HG02588 (cell line): ENCODE measurements around the gene PNPO.
"Not testable (repeated sequence)": the region's sequence is repeated elsewhere in the genome, so short reads cannot be mapped to it uniquely, and the experiment has no call there.

ENCODE experiments used
- ATAC-seq: cut with Tn5 transposase; IDR thresholded peaks from one replicate; pipeline ENCODE4 v1.9.1; 2021; ENCODE audit warnings: mild to moderate bottlenecking, moderate library complexity; ENCODE audit not compliant: unreplicated experiment

The PNPO gene

DNA sequence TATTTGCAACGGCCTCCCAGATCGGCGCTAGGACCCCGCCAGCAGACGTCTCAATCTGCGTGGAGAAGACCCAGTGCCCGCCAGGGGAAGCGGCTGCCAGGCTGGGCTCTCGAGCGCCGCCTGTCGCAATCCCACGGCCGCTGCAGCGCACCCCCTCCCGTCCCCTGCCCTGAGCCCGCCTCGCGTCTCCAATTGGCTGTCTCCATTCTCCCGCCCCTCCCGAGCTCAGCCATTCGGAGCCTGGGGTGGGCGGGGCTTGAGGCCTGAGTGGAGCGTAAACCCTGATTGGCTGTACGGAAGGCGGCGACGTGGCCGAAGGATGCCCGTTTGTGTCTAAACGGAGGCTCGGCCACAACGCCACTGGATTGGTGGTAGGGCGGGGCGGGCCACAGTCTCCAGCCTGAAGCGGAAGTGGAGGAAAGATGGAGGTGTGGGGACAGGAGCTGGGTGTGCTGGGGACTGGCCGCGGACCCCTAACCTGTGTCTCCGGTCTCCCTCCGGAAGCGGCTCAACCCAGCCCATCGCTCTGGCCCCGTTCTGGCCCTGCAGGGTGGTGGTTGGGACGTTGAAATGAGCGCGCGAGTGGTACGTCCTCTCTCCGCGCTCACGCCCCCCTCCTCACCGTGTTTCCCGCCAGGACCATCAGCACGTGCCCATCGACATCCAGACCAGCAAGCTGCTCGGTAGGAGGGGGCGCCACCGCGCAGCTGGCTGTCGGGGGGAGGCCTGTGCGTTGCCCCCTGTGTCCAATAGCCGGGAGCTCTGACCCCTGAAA is 29.5 kb downstream of the PNPO start, which contains the start of gene CDK5RAP3:
CDK5RAP3 (plus strand) TSS at position 389 of the 775 bp plus-strand sequence; CDS start at position 423, 34 bp downstream.
- peak; percentile 97 for ATAC-seq

DNA sequence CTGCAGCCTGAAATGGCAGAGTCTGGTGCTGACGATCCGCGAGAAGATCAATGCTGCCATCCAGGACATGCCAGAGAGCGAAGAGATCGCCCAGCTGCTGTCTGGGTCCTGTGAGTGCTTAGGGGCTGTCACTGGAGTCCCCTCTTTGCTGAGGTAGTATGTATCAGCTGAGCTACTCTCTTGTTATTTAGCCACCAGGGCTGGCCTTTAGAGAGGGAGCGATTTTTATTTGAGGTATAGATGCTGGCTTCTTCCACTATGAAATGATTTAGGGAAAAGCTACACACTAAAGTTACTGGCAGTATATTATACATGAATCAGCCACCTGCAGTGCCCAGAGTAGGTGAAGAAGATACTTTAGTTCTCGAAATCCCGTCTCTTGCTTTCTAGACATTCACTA is 32.2 kb downstream of the PNPO start:
- ATAC-seq = no peak

DNA sequence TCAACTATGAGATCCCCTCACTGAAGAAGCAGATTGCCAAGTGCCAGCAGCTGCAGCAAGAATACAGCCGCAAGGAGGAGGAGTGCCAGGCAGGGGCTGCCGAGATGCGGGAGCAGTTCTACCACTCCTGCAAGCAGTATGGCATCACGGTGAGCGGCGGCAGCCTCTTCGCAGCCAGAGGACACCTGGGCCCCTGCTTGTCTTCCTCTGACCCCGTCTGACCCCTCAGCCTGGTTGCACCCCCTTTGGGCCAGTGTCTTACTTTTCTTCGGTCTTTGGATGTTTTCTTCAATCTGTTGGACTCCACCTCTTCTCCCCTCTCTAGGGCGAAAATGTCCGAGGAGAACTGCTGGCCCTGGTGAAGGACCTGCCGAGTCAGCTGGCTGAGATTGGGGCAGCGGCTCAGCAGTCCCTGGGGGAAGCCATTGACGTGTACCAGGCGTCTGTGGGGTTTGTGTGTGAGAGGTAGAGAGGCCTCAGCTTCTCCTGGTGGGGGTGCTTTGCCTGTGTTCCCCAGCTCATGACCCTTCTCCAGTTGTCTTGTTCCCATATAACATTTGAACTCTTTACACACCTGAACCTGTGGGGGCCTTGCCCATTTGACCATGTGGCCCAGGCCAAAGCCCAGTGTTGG is 33.9 kb downstream of the PNPO start:
- no peak for ATAC-seq

- ATAC-seq = no peak
Measured at GRCh38 chr17:47975823-47976205, 34.4 kb downstream of the PNPO start.

GRCh38 chr17:47978324-47978723 is 37.0 kb downstream of the PNPO start:
- ATAC-seq = no peak

DNA sequence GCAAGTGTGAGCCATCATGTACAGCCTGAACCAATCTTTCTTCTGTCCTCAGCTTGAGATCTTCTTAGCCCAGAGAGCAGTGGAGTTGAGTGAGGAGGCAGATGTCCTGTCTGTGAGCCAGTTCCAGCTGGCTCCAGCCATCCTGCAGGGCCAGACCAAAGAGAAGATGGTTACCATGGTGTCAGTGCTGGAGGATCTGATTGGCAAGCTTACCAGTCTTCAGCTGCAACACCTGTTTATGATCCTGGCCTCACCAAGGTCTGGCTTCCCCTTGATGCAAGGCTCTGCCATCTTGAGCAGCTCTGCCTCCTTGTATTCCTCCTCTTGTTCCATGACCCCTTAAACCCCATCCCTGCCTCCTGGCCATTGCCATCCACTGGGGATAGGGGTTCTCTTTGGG is 39.2 kb downstream of the PNPO start:
- no peak for ATAC-seq

- ATAC-seq = no peak
Measured at GRCh38 chr17:47981462-47981861, 40.1 kb downstream of the PNPO start.

DNA sequence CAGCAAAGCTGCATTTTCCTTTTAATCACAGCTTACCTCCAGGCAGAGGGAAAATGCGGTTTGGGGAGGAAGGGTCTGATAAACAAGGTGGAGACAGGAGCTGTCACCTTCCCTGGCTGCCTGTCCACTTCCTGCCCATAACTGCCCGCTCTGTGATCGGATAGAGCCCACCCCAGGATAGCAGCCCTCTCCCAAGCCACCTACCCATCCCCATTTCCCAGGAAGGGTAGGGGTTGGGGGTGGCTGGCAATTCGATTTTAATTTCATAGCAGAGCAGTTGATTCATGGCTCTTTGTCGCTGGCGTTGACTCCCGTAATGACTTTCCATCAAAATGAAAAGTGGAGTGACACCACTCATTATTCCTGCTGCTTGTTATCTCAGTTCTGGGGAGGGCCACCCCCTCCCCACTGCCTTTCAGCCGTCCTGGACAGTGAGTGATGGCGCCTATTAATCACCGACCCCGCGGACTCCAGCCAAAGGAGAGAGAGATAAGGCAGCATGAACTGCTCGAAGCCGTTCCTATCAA is 40.8 kb downstream of the PNPO start:
- ATAC-seq = no peak

GRCh38 chr17:47982645-47983390 is 41.4 kb downstream of the PNPO start:
- no peak for ATAC-seq

DNA sequence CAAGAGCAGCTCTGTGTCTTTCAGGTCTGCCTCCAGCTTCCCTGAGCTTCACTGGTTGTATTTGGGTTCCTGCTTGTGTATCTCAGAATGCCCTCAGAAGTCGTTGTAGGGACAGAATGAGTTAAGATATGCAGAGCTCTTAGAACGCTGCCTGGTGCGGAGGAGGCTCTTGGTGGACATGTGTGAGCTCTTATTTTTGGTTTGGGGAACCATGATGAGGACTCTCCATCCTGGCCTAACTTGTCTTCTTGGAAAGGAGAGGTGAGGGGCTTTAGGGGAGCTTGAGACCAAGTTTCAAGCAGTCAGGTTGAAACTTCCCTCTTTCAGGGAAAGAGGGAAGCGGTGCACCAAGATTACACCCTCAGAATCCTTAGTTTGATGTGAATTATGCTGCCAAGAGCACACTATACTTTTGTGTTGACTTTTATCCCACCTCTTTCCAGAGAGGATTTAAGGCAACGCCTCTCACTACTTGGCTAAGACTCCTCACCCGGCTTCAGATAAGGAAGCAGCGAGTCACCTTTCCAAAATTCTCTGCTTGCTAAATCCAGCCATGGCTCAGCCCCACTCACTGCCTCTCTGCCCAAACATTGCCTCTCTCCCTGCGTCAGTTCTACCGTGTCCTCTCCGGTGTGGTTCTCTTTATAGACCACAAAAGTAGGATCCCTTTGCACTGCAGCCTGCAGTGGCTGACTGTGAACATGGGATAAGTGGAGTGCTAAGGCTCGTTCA is 42.3 kb downstream of the PNPO start:
- ATAC-seq = no peak

GRCh38 chr17:47986520-47986919 is 45.1 kb downstream of the PNPO start:
- ATAC-seq = no peak

DNA sequence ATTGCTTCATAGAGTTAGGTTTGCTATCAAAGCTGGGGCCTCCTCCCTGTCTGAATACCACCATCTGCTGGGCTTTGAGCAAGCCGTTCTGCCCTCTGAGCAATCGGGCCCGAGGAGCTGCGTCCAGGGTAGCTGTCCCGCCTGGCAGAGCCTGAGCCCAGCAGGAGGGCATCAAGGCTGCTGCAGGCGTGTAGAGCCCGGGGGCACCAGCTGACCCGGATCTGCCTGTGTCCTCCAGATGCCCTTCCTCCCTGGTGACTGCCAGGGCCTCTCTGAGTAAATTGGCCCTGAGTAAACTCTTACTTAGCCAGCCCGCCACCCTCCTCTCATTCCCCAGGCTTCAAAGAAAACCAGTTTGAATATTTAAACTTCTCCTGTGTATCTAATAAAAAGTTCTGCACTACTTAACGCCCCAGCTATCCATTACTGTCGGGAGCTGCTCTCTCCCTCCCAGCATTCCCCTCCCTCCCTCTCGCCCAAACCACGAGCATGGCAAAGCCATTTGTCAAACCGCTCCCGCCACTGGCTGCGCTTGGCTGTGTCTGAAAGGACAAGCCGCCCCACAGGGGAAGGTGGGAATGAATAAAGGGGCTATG is 46.0 kb downstream of the PNPO start:
- no peak for ATAC-seq

DNA sequence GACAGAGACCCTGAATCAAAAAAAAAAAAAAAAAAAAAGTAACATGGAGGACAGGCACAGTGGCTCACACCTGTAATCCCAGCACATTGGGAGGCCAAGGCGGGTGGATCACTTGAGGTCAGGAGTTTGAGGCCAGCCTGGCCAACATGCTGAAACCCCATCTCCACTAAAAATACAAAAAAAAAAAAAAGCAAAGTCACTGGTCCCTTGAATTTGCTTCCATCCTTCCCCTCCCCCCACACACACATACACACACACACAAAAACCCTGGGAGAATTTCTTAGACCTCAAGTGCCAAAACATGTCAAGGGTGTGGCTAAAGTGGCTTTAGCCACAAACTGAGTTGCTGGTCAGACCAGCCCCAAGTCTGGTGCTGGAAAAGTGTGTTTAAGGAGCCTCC is 47.1 kb downstream of the PNPO start:
- ATAC-seq = not testable (repeated sequence)

GRCh38 chr17:47989159-47989558 is 47.8 kb downstream of the PNPO start:
- no peak for ATAC-seq

GRCh38 chr17:47989700-47990099 is 48.3 kb downstream of the PNPO start:
- ATAC-seq = no peak

DNA sequence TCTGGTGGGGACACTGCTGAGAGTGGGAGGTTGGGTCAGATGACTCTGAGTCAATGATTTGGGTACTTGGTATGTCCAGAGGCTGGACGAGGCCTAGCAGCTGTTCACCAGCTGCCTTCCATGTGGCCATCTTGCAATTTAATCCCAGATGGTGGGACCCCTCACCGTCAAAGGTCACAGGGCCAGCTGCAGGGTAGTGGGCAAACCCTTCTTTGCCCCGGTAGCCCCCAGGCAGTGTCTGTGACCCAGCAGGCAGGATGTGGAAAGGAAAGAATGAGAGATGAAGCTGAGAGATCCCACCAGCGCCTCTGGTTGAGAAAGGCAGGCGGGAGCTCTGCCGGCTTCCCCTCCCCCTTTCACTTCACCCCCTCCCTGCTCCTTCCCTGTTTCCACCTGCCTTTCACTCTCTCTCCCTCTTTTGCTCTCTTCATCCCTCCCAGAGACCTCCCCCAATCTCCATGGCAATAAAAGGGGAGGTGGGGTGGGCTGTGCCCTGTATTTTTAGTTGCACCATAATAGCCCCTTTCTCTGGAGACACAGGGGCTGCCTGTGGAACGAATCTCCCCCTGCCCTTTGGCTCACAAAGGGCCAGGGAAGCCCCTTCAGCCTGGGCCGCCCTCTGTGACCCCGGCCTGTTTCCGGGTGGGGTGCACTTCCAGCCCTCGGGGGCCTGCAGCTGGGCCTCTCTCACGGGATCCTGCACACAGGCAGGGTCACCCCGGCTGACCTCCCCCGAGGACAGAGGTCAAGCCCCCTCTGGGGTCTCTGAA is 49.8 kb downstream of the PNPO start:
- ATAC-seq = no peak

- no peak for ATAC-seq
Measured at GRCh38 chr17:47992216-47992615, 50.8 kb downstream of the PNPO start.

GRCh38 chr17:47993031-47993564 is 51.7 kb downstream of the PNPO start:
- no peak for ATAC-seq

- ATAC-seq = no peak
Measured at GRCh38 chr17:47993964-47994363, 52.6 kb downstream of the PNPO start.
